Thyroid gland (tissue), 4 donors: ENCODE measurements around the gene PPP6C.

Experiments
- CTCF ChIP-seq, 6 experiments: fragments of 200-600 bp in 3 of 6; fragments of 450-650 bp in 3 of 6; sonication (generic) in 3 of 6; IDR thresholded peaks; one replicate each; pipeline ENCODE4 v1.5.1; 2016 to 2019; ENCODE audit warnings: antibody characterized with exemption in 6 of 6, mild to moderate bottlenecking in 2 of 6, inconsistent platforms in 1 of 6, moderate library complexity in 1 of 6
- POLR2A ChIP-seq, 2 donors: fragments of 450-650 bp; IDR thresholded peaks; one replicate each; pipeline ENCODE4 v1.6.1; 2017; ENCODE audit warnings: antibody characterized with exemption in 2 of 2, mild to moderate bottlenecking in 2 of 2, moderate library complexity in 1 of 2

GRCh38 chr9:125133403-125134329, 55.9 kb downstream of the PPP6C start:
- TF ChIP-seq CTCF (IDR thresholded peaks at IDR 0.05) (no peak), POLR2A (IDR thresholded peaks at IDR 0.05) (no peak)
